Testis (tissue), 2 donors: ENCODE results near the gene VRK1.

Experiments
- CTCF ChIP-seq, 3 experiments: fragments of 450-650 bp in 2 of 3; fragments of 200-600 bp in 1 of 3; sonication (generic) in 1 of 3; IDR thresholded peaks; one replicate each; pipeline ENCODE4 v1.5.1; 2016 to 2019; ENCODE audit warnings: antibody characterized with exemption in 3 of 3, mild to moderate bottlenecking in 2 of 3, moderate library complexity in 1 of 3
- POLR2A ChIP-seq: fragments of 450-650 bp; IDR thresholded peaks from one replicate; pipeline ENCODE4 v1.6.1; 2017; ENCODE audit warnings: antibody characterized with exemption, mild to moderate bottlenecking, moderate library complexity

GRCh38 chr14:96764012-96764411, 33.2 kb upstream of the VRK1 start:
- TF ChIP-seq CTCF (IDR thresholded peaks at IDR 0.05) = no peak
- no peak for TF ChIP-seq POLR2A
